ENCODE data around the gene KRT85.

GRCh38 chr12:52382854-52383253 is 15.6 kb upstream of the KRT85 start:
- TF ChIP-seq POLR2A (IDR thresholded peaks at IDR 0.05) (no peak), CTCF (IDR thresholded peaks at IDR 0.05) (no peak)

Data from testis (tissue), 2 donors.